ENCODE results near the gene KIAA1671. TPM values are rescaled to one million over a fixed set of nuclear protein-coding genes. Genes with fewer than 3 reads are reported as not detected.

Gene KIAA1671
- total RNA-seq, 3 donors from 2014 or later, result 9.8 to 62.8 (median 36.4) TPM

- Histone ChIP-seq H3K4me3 (peak overlapping the region in 2 of 3 donors; percentile 68 to 71), H3K27me3 (no peaks in the 10 kb centered on the region), H3K27ac (peak overlapping the region; percentile 94 to 95), H3K9me3 (no peaks in the 10 kb centered on the region), H3K4me1 (peaks cover 0 to 6% of the 10 kb centered on the region in 2 donors), H3K36me3 (no peaks in the 10 kb centered on the region)
- peak; percentile 58 to 75 for DNase-seq (ENCODE audit: low spot score in 2 of 2)
- TF ChIP-seq CTCF (IDR thresholded peaks at IDR 0.05), result no peak
- TF ChIP-seq POLR2AphosphoS5 (IDR thresholded peaks at IDR 0.05), result no peak
- no peak for TF ChIP-seq POLR2A (IDR thresholded peaks at IDR 0.05)
- intact Hi-C loops (cut with DNase I; ENCODE audit: low total_unique reads), result loop anchor here (10.0 kb wide), 1 partner anchor 55 kb away; no protein-coding TSS in a partner anchor
Observed at GRCh38 chr22:25109878-25110595, 157.5 kb downstream of the KIAA1671 start.

GRCh38 chr22:25110596-25110845 lies 158.0 kb downstream of the KIAA1671 start:
- TF ChIP-seq CTCF (IDR thresholded peaks at IDR 0.05) (no peak), POLR2A (IDR thresholded peaks at IDR 0.05) (no peak), POLR2AphosphoS5 (IDR thresholded peaks at IDR 0.05) (no peak)
- Histone ChIP-seq H3K4me1 (peaks cover 0 to 9% of the 10 kb centered on the region in 2 donors), H3K4me3 (peak overlapping the region; percentile 40 to 71 (median 68)), H3K9me3 (no peaks in the 10 kb centered on the region), H3K36me3 (no peaks in the 10 kb centered on the region), H3K27ac (peak overlapping the region; percentile 94 to 95), H3K27me3 (no peaks in the 10 kb centered on the region)
- no peak for DNase-seq (ENCODE audit: low spot score in 2 of 2)
- intact Hi-C loops (cut with DNase I; ENCODE audit: low total_unique reads), result loop anchor here (10.0 kb wide), 1 partner anchor 54 kb away; no protein-coding TSS in a partner anchor

GRCh38 chr22:25110846-25111578 lies 158.5 kb downstream of the KIAA1671 start:
- H3K9me3 ChIP-seq, result no peaks in the 10 kb centered on the region
- no peak for TF ChIP-seq POLR2A (IDR thresholded peaks at IDR 0.05)
- TF ChIP-seq CTCF (IDR thresholded peaks at IDR 0.05), result peak; percentile 51 to 74 (median 71)
- TF ChIP-seq POLR2AphosphoS5 (IDR thresholded peaks at IDR 0.05), result peak; percentile 38 to 68 (median 53)
- H3K27me3 ChIP-seq, result no peaks in the 10 kb centered on the region
- no peaks in the 10 kb centered on the region for H3K36me3 ChIP-seq
- peak; percentile 83 to 85 for DNase-seq (ENCODE audit: low spot score in 2 of 2)
- intact Hi-C loops (cut with DNase I; ENCODE audit: low total_unique reads), result loop anchor here (10.0 kb wide), 1 partner anchor 54 kb away; no protein-coding TSS in a partner anchor
- H3K27ac ChIP-seq, result peak overlapping the region; percentile 94 to 95
- peaks cover 0 to 11% of the 10 kb centered on the region in 2 donors for H3K4me1 ChIP-seq
- peak overlapping the region; percentile 40 to 71 (median 68) for H3K4me3 ChIP-seq

- no peaks in the 10 kb centered on the region for H3K27me3 ChIP-seq
- no peaks in the 10 kb centered on the region for H3K9me3 ChIP-seq
- H3K27ac ChIP-seq, result peak overlapping the region; percentile 94 to 95
- peak overlapping the region; percentile 40 to 71 (median 68) for H3K4me3 ChIP-seq
- intact Hi-C loops (cut with DNase I; ENCODE audit: low total_unique reads), result loop anchor here (10.0 kb wide), 1 partner anchor 53 kb away; no protein-coding TSS in a partner anchor
- DNase-seq (ENCODE audit: low spot score in 2 of 2), result peak; percentile 61 to 78
- TF ChIP-seq CTCF (IDR thresholded peaks at IDR 0.05) (peak in 2 of 3 donors; percentile 2 to 20), POLR2A (IDR thresholded peaks at IDR 0.05) (no peak)
- H3K36me3 ChIP-seq, result no peaks in the 10 kb centered on the region
- peaks cover 0 to 11% of the 10 kb centered on the region in 2 donors for H3K4me1 ChIP-seq
Observed at GRCh38 chr22:25111579-25112517, 159.3 kb downstream of the KIAA1671 start.

Data from breast epithelium (tissue), 4 donors.